Putamen (tissue), 1 donor: ENCODE data around the gene KRTAP20-3.

Experiments used
- DNase-seq: peaks from one replicate; pipeline ENCODE4 v3.0.0-alpha.2; 2016; ENCODE audit warnings: low spot score

The KRTAP20-3 gene

GRCh38 chr21:30684506-30684905 is 41.8 kb downstream of the KRTAP20-3 start:
- no peak for DNase-seq

GRCh38 chr21:30689822-30690221 is 47.2 kb downstream of the KRTAP20-3 start:
- DNase-seq = no peak
